Testis (tissue), 3 donors: ENCODE measurements around the gene CLRN1. TPM values are rescaled to one million over a fixed set of nuclear protein-coding genes. Genes with fewer than 3 reads are reported as not detected.

ENCODE experiments used
- DNase-seq: peaks from one replicate; pipeline ENCODE4 v3.0.0-alpha.2; 2019
- H3K27ac ChIP-seq, 2 donors: fragments of 200-600 bp; sonication (generic); one replicate each; pipeline ENCODE4 v1.5.1; 2019
- H3K27me3 ChIP-seq: fragments of 200-600 bp; sonication (generic); one replicate; pipeline ENCODE4 v1.5.1; 2019
- H3K36me3 ChIP-seq: fragments of 200-600 bp; sonication (generic); one replicate; pipeline ENCODE4 v1.5.1; 2017; ENCODE audit warnings: low read depth; ENCODE audit errors: missing control alignments
- H3K4me1 ChIP-seq: fragments of 200-600 bp; sonication (generic); one replicate; pipeline ENCODE4 v1.5.1; 2019
- H3K4me3 ChIP-seq, 2 donors: fragments of 200-600 bp; sonication (generic); one replicate each; pipeline ENCODE4 v1.5.1; 2017 to 2019
- H3K9me3 ChIP-seq: fragments of 200-600 bp; sonication (generic); one replicate; pipeline ENCODE4 v1.5.1; 2017
- CTCF ChIP-seq, 3 experiments: fragments of 450-650 bp in 2 of 3; fragments of 200-600 bp in 1 of 3; sonication (generic) in 1 of 3; IDR thresholded peaks; one replicate each; pipeline ENCODE4 v1.5.1; 2016 to 2019; ENCODE audit warnings: antibody characterized with exemption in 3 of 3, mild to moderate bottlenecking in 2 of 3, moderate library complexity in 1 of 3
- POLR2A ChIP-seq: fragments of 450-650 bp; IDR thresholded peaks from one replicate; pipeline ENCODE4 v1.6.1; 2017; ENCODE audit warnings: antibody characterized with exemption, mild to moderate bottlenecking, moderate library complexity
- WGBS, 2 donors: methylation state at CpG; one replicate each; pipeline ENCODE4 v1.1.5; 2018; 5-methylcytosine and 5-hydroxymethylcytosine counted together
- intact Hi-C: fragments of 100-400 bp; cut with DNase I; formaldehyde crosslinking; loops from one replicate; pipeline ENCODE4 v1.15.1; 2023; ENCODE audit warnings: low total_unique reads
- polyA plus RNA-seq: library from polyadenylated mRNA; stranded (reverse); fragments of 350-450 nt; fragmentation: Illumina TruSeq; extraction: RNeasy Lipid Tissue Mini Kit (QIAGEN cat#74804); gene quantifications from one replicate; pipeline ENCODE4 v1.2.3, GENCODE V29; 2014; ENCODE audit warnings: low read depth, low replicate concordance; ENCODE audit not compliant: insufficient read depth
- total RNA-seq, 2 donors: library from RNA; depleted of rRNA; stranded (reverse); fragments of >200 nt; gene quantifications; one replicate each; pipeline ENCODE4 v1.2.3, GENCODE V29; 2016

CLRN1 gene
- total and polyA plus RNA-seq, 3 donors from 2014 or later: 0.38 to 0.79 (median 0.43) TPM

- DNase-seq: no peak
Measured at GRCh38 chr3:151008699-151009098, 36.2 kb upstream of the CLRN1 start.

GRCh38 chr3:151003768-151004134 lies 31.2 kb upstream of the CLRN1 start:
- whole genome bisulfite sequencing, 2 donors: 75 to 77% methylated on average over 2 of the region's 2 CpGs
- no peaks in the 10 kb centered on the region for H3K9me3 ChIP-seq
- peaks cover 3% of the 10 kb centered on the region for H3K4me1 ChIP-seq
- no peaks in the 10 kb centered on the region for H3K36me3 ChIP-seq
- TF ChIP-seq POLR2A (no peak), CTCF (IDR thresholded peaks at IDR 0.05) (no peak)
- intact Hi-C loops: no loop called here
- H3K4me3 ChIP-seq: no peak overlapping the region
- no peaks in the 10 kb centered on the region for H3K27me3 ChIP-seq
- DNase-seq: no peak
- no peak overlapping the region for H3K27ac ChIP-seq

More at GRCh38 chr3:151008699-151009098, 36.2 kb upstream of the CLRN1 start:
- TF ChIP-seq POLR2A (no peak), CTCF (IDR thresholded peaks at IDR 0.05) (peak in 2 of 3 experiments; percentile 11 to 16)
- H3K27ac ChIP-seq: no peak overlapping the region
- H3K9me3 ChIP-seq: no peaks in the 10 kb centered on the region
- intact Hi-C loops: no loop called here
- H3K4me1 ChIP-seq: no peaks in the 10 kb centered on the region
- H3K27me3 ChIP-seq: no peaks in the 10 kb centered on the region
- H3K36me3 ChIP-seq: no peaks in the 10 kb centered on the region
- 23 to 62% methylated on average over 2 of the region's 2 CpGs for WGBS, 2 donors
- no peak overlapping the region for H3K4me3 ChIP-seq

GRCh38 chr3:151003029-151003767 lies 30.7 kb upstream of the CLRN1 start:
- Histone ChIP-seq H3K36me3 (no peaks in the 10 kb centered on the region), H3K4me1 (peaks cover 3% of the 10 kb centered on the region), H3K9me3 (no peaks in the 10 kb centered on the region), H3K27ac (no peak overlapping the region), H3K27me3 (no peaks in the 10 kb centered on the region), H3K4me3 (no peak overlapping the region)
- intact Hi-C loops: no loop called here
- TF ChIP-seq POLR2A: no peak
- no peak for TF ChIP-seq CTCF (IDR thresholded peaks at IDR 0.05)
- DNase-seq: no peak
- 67 to 78% methylated on average over 6 of the region's 6 CpGs for WGBS, 2 donors

- H3K36me3 ChIP-seq: no peaks in the 10 kb centered on the region
- H3K9me3 ChIP-seq: no peaks in the 10 kb centered on the region
- intact Hi-C loops: no loop called here
- no peak for TF ChIP-seq CTCF (IDR thresholded peaks at IDR 0.05)
- TF ChIP-seq POLR2A: no peak
- H3K4me3 ChIP-seq: no peak overlapping the region
- WGBS, 2 donors: 52 to 64% methylated on average over 5 of the region's 5 CpGs
- DNase-seq: no peak
- H3K27me3 ChIP-seq: no peaks in the 10 kb centered on the region
- peaks cover 3% of the 10 kb centered on the region for H3K4me1 ChIP-seq
- H3K27ac ChIP-seq: no peak overlapping the region
Measured at GRCh38 chr3:151002003-151002981, 29.8 kb upstream of the CLRN1 start.
